Posterior cingulate gyrus (tissue), 11 donors: ENCODE data around the gene ZNF536.
A peak's percentile ranks its signal among the peaks of the same experiment; 100 is the strongest.
"Not testable (repeated sequence)": the region's sequence is repeated elsewhere in the genome, so short reads cannot be mapped to it uniquely, and the experiment has no call there.

Experiments used
- DNase-seq, 10 donors: peaks; one replicate each; pipeline versions ENCODE4 v3.0.0 to v3.0.0-alpha.2; 2020 to 2021; ENCODE audit warnings: mixed read lengths in 3 of 10
- intact Hi-C: fragments of 100-400 bp; cut with DNase I; formaldehyde crosslinking; loops from one replicate; pipeline ENCODE4 v1.15.1; 2023

ZNF536 gene

DNA sequence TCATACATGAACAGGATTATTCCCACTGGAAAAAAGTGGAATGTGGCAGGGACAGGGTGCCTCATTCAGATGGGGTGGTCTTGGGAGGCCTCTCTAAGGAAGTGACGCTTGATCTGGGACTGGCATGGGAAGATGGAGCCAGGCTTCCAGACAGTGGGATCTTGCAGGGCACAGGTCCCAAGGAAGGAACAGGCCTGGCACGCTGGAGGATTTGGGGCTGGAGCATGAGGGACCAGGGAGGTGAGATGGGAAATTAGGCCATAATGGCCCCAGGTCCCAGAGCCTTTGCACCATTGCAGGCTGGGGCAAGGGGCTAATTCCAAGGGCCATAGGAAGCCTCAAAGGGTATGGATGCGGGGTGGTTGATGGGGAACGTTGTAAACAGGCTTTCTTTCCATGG, 9.2 kb downstream of the ZNF536 start:
- peak in 2 of 10 donors; percentile 44 to 46 for DNase-seq
- intact Hi-C loops: loop anchor here (10.0 kb wide), 1 partner anchor 63 kb away; no protein-coding TSS in a partner anchor

DNA sequence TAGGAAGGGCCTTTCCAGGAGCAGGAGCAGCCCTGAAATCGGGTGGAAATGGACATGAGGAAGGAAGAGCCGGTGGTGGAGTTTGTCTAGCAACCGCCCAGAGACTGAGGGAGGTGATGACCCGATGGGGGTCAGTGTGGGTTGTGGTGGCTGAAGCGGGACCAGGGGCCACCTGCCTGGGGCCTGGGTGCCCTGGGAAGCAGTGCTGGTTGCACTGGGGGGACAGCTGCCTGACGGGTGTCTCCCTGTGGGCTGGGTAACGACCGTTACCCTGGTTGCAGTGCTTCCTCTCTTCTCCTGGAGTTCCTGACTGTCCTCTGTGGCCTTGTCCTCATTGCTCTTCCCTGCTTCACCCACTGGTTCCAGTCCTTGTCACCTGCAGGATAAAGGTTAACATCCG, 13.0 kb downstream of the ZNF536 start:
- intact Hi-C loops: loop anchor here (10.0 kb wide), 1 partner anchor 60 kb away; no protein-coding TSS in a partner anchor
- DNase-seq: no peak

- no peak for DNase-seq
- intact Hi-C loops: loop anchor here (10.0 kb wide), 1 partner anchor 59 kb away; no protein-coding TSS in a partner anchor
These were observed 13.5 kb downstream of the ZNF536 start for GRCh38 chr19:30385666-30386065.

GRCh38 chr19:30386551-30387143, 14.5 kb downstream of the ZNF536 start:
- intact Hi-C loops: loop anchor here (10.0 kb wide), 1 partner anchor 58 kb away; no protein-coding TSS in a partner anchor
- no peak for DNase-seq

DNA sequence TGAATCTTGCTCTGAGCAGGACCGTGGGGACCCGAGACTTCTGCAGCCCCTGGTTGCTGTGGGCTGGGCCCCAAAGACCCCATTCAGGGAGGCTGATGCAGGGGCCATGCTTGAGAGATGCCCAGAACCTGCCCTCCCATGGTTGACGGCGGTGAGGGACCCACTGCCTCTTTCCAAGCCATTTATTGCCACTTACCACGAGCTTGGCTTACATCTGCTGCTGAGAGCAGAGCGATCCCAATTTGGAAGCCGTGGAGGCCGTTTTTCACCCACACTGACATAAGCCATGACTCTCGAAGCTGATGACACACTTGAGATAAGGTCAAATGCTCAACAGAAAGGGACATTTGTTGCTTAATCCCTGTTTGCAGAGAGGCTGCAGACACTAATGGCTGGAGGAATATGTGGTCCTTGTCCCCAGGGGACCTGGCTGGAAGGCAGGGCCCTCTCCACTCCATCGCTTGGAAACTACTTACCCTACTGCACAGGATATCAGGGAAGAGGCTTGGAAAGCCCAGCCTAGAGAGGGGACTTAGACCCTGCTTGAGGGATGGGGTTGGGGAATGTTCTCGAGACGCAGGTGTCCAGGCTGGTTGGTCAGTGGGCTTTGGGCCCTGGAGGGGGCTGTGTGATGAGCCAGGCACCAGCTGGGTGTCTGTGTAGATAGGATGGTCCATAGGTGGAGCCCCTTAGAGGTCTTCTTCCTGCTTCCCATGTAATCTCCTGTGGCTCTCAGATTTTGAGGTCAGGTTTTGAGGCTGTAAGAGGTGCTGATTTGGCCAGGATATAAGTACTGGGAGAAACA, 15.3 kb downstream of the ZNF536 start:
- intact Hi-C loops: loop anchor here (10.0 kb wide), 1 partner anchor 57 kb away; no protein-coding TSS in a partner anchor
- DNase-seq: no peak

GRCh38 chr19:30388327-30388726, 16.1 kb downstream of the ZNF536 start:
- intact Hi-C loops: loop anchor here (10.0 kb wide), 1 partner anchor 56 kb away; no protein-coding TSS in a partner anchor
- DNase-seq: no peak

GRCh38 chr19:30388819-30389218, 16.6 kb downstream of the ZNF536 start:
- DNase-seq: no peak
- intact Hi-C loops: loop anchor here (10.0 kb wide), 1 partner anchor 56 kb away; no protein-coding TSS in a partner anchor

GRCh38 chr19:30390356-30390988, 18.3 kb downstream of the ZNF536 start:
- peak in 1 of 10 donors; percentile 52 for DNase-seq

DNA sequence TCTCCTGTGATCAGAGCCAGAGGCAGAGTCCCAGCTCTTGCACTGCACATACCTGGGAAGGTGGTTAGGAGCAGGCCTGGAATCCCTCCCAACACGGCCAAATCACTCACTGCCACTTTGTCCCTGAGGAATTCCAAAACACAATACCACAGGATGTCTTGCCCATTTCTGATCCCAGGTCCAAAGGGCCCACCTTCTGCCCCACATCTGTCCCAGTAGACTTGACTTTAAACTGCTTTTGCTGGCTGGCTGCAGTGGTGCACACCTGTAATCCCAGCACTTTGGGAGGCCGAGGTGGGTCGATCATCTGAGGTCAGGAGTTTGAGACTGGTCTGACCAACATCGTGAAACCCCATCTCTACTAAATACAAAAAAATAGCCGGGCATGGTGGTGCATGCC, 18.9 kb downstream of the ZNF536 start:
- DNase-seq: no peak
- intact Hi-C loops: no loop called here

More at GRCh38 chr19:30390356-30390988, 18.3 kb downstream of the ZNF536 start:
- intact Hi-C loops: no loop called here

GRCh38 chr19:30391554-30392551, 19.7 kb downstream of the ZNF536 start:
- no peak for DNase-seq
- intact Hi-C loops: no loop called here

DNA sequence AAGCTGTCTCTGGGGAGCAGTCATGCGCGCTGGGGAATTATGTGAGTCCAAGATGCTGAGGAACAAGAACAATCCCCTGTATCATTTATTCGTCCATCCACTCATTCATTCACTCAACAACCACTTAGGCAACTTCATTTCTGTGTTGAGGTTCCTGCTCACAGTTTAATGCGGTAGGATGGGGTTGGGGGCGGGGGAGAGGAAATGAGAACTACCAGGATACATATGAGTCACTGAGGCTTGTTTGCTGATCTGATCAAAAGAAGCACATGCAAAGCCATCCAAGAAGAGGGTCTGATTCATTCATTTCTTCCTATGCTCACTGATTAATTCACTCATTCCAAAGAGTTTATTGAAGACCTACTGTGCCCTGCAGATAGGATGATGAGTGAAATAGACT, 20.9 kb downstream of the ZNF536 start:
- intact Hi-C loops: no loop called here
- DNase-seq: no peak

DNA sequence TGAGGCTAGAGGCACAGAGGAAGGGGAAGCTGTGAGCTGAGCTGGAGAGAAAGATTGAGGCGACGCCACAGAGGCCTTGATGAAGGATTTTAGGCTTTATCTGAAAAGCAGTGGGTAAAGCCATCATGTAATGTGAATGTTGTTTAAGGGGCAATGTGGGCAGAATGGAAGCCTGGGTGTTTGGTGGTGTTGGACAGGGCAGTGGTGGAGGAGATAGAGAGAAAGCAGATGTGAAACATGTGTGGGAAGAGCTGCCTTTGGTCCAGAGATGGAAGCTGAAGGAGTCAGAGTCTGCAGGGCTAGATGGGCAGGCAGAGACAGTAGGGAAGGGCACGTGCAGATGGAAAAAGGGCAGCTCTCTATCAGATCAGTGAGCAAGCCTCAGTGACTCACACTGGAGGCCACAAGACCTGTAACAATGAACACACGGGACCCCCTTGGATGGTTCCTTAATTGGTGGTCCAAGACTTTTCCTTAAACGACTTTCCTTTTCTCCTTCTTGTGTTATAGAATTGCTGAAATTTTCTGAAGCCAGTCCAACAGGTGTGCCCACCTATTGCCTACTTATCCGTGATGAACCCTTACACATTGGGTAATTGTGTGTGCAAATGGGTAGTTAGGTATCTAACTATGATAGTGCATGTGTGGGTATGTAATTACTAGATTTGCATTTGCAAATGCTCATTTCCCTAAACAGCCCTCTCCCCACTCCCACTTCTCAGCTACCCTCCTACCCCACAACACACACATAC, 21.7 kb downstream of the ZNF536 start:
- no peak for DNase-seq
- intact Hi-C loops: no loop called here

DNA sequence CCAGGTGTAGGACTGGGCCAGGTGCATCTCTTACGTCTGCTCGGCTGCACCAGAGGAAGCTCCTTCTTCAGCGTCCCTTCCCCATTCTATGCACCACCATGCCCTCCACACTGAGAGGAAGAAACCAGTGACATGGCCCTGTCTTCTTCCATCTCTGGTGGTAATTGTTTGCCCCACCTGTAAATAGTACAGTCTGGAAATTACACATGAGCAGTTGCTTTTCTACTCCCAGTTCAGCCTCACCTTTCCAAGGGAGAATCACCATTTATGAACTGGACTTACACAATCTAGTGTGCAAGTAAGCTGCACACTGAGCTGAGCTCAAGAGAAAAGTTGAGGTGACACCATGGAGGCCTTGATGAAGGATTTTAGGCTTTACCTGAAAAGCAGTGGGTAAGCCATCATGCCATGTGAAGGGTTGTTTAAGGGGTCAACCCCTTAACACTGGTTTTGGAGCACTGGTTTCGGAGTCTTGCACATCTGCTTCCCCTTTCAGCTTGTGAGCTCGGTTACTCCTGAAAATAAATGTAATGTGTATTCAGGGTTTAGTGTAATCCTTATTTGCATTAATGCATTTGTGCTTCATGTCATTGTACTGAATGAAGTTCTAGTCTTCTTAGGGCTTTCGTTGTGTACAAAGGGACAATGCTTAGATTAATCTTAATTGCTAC, 22.4 kb downstream of the ZNF536 start:
- intact Hi-C loops: no loop called here
- DNase-seq: no peak

DNA sequence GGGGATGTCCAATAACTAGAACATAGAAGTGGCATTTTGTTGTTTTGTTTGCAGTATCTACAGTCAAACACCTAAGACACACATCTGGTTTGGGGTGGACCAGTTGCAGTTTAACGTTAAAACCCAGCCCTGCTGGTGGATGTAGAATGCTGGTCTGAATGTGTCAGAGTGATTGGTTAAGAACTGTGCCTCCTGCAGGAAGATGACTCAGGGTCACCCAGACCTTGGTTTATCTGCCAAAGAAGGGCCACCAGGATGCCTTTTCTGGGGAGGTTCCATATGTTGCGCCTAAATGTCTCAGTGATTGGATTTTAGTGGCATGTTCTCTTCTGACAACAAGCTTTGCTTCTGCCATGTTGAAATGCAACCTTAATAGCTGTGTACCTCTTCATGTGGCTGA, 23.1 kb downstream of the ZNF536 start:
- DNase-seq: no peak
- intact Hi-C loops: no loop called here

DNA sequence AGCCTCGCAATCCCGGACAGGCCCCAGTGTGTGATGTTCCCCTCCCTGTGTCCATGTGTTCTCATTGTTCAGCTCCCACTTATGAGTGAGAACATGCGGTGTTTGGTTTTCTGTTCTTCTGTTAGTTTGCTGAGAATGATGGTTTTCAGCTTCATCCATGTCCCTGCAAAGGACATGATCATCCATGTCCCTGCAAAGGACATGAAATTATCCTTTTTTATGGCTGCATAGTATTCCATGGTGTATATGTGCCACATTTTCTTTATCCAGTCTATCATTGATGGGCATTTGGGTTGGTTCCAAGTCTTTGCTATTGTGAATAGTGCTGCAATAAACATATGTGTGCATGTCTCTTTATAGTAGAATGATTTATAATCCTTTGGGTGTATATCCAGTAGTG, 26.4 kb downstream of the ZNF536 start:
- intact Hi-C loops, DNase-seq: not testable (repeated sequence)

DNA sequence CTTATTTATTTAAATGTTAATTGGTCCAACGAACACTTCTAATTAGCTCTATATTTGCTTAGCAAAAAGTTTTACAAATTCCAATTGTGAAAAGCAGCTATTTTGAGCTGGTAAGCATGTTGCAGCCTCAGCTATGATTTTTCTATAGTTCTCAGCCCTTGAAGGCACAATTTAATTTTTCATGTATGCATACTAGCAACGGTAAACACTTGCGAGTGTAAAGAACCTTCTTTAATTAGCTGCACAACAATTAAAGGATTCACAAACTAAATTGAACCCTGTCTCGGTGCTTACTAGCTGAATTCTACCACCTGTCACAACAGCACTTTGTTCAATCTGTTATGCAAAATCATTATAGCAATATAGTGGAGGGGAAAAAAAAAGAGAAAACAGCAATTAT, 29.8 kb downstream of the ZNF536 start:
- intact Hi-C loops: loop anchor here (10.0 kb wide), 1 partner anchor 357 kb away; no protein-coding TSS in a partner anchor
- no peak for DNase-seq

DNA sequence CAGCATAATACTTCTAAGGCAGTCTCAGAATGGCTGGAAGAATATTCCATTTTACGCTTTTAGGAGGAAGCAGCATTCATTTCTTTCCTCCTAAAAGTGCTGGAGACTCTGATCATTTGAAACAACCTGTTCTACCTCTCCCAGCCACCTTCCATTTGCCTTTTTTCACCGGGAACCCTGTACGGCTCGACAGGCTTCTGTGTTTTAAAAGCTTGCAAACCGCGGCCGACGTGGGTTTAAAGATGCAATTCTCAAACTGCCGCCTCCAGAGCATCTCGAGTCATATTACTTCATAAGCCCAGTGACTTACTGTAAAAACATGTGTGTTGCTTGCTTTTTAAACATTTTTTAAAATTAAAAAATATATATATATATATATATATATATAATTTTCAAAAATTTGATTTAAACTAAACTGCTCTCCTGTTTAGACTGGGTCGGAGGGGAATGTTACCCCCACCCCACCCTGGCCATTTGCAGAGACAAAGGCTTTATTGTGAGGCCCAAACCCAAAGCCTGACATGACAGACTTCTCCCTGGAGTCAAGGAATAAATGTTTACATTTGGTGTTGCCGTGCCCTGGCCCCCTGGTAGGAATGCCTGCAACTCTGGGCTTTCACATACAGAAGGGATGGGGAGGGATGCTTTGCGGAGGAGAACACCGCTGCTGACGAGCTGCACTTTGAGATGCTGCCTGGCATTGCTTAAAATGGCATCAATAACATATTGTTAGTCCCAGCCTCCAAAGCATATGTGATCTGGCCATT, 30.4 kb downstream of the ZNF536 start:
- peak in 1 of 10 donors; percentile 39 for DNase-seq
- intact Hi-C loops: loop anchor here (10.0 kb wide), 1 partner anchor 358 kb away; no protein-coding TSS in a partner anchor
